Hepatocyte (in vitro differentiated cells): ENCODE measurements around the gene DHX9. TPM values are rescaled to one million over a fixed set of nuclear protein-coding genes. Genes with fewer than 3 reads are reported as not detected.

Source experiments
- DNase-seq: peaks from one replicate; pipeline ENCODE4 v3.0.0-alpha.2; 2016; ENCODE audit warnings: low spot score
- H2AFZ ChIP-seq: fragments of 200-600 bp; sonication (generic); 2 replicates; pipeline ENCODE4 v1.6.0; 2016; ENCODE audit warnings: antibody characterized with exemption, mild to moderate bottlenecking
- H3K27ac ChIP-seq: fragments of 200-600 bp; sonication (generic); 2 replicates; pipeline ENCODE4 v1.5.1; 2016; ENCODE audit warnings: mild to moderate bottlenecking
- H3K27me3 ChIP-seq: fragments of 200-600 bp; sonication (generic); 2 replicates; pipeline ENCODE4 v1.6.1; 2016
- H3K36me3 ChIP-seq: fragments of 200-600 bp; sonication (generic); replicated peaks from 2 replicates; pipeline ENCODE4 v1.5.1; 2016; ENCODE audit warnings: low read depth; ENCODE audit not compliant: insufficient read depth
- H3K4me1 ChIP-seq: fragments of 200-600 bp; sonication (generic); 2 replicates; pipeline ENCODE4 v1.5.1; 2016; ENCODE audit warnings: mild to moderate bottlenecking, moderate library complexity; ENCODE audit not compliant: insufficient read depth
- H3K4me2 ChIP-seq: fragments of 200-600 bp; sonication (generic); 2 replicates; pipeline ENCODE4 v1.6.0; 2016
- H3K4me3 ChIP-seq: fragments of 200-600 bp; sonication (generic); 2 replicates; pipeline ENCODE4 v1.5.1; 2016; ENCODE audit warnings: mild to moderate bottlenecking
- H3K79me2 ChIP-seq: fragments of 200-600 bp; sonication (generic); 2 replicates; pipeline ENCODE4 v1.6.0; 2017; ENCODE audit warnings: mild to moderate bottlenecking
- H3K9me2 ChIP-seq: fragments of 200-600 bp; sonication (generic); replicated peaks from 2 replicates; pipeline ENCODE4 v1.6.0; 2017; ENCODE audit warnings: mild to moderate bottlenecking; ENCODE audit not compliant: insufficient read depth
- H3K9me3 ChIP-seq: fragments of 200-600 bp; sonication (generic); 2 replicates; pipeline ENCODE4 v1.5.1; 2016; ENCODE audit warnings: low read depth, mild to moderate bottlenecking
- H4K20me1 ChIP-seq: fragments of 200-600 bp; sonication (generic); 2 replicates; pipeline ENCODE4 v1.6.0; 2016; ENCODE audit warnings: mild to moderate bottlenecking; ENCODE audit not compliant: insufficient read depth, poor library complexity, severe bottlenecking
- CTCF ChIP-seq: fragments of 200-600 bp; sonication (generic); IDR thresholded peaks from 2 replicates; pipeline ENCODE4 v1.5.1; 2016; ENCODE audit warnings: antibody characterized with exemption, mild to moderate bottlenecking; ENCODE audit not compliant: poor library complexity
- EZH2 ChIP-seq: fragments of 200-600 bp; sonication (generic); IDR thresholded peaks from 2 replicates; pipeline ENCODE4 v1.6.1; 2016; ENCODE audit warnings: antibody characterized with exemption, mild to moderate bottlenecking, borderline replicate concordance
- EZH2phosphoT487 ChIP-seq: fragments of 200-600 bp; sonication (generic); IDR thresholded peaks from one replicate; pipeline ENCODE4 v1.6.1; 2018; ENCODE audit warnings: antibody characterized with exemption, mild to moderate bottlenecking, low read depth, moderate library complexity; ENCODE audit not compliant: unreplicated experiment, severe bottlenecking
- WGBS: methylation state at CpG from one replicate; pipeline ENCODE4 v1.1.6; 2016; ENCODE audit warnings: low lambda C conversion rate; ENCODE audit errors: missing lambda C conversion rate; 5-methylcytosine and 5-hydroxymethylcytosine counted together
- polyA plus RNA-seq: library from polyadenylated mRNA; unstranded; fragments of >200 nt; fragmentation: Nextera tagmentation; extraction: Ambion mirVana; gene quantifications from 2 replicates; pipeline ENCODE4 v1.2.1, GENCODE V29; 2016
- total RNA-seq: library from RNA; depleted of rRNA; stranded (reverse); fragments of >200 nt; gene quantifications from 2 replicates; pipeline ENCODE4 v1.2.3, GENCODE V29; 2014

DHX9 gene
- total and polyA plus RNA-seq, 2 experiments from 2014 or later = 70.7 to 114 TPM

GRCh38 chr1:182877842-182878241 is 38.7 kb downstream of the DHX9 start:
- H3K9me3 ChIP-seq = no peaks in the 10 kb centered on the region

GRCh38 chr1:182884872-182885271 is 45.7 kb downstream of the DHX9 start:
- no peak overlapping the region for H3K4me3 ChIP-seq
- no peaks in the 10 kb centered on the region for H3K9me2 ChIP-seq
- peaks cover 16% of the 10 kb centered on the region for H3K79me2 ChIP-seq
- DNase-seq = no peak
- no peak overlapping the region for H2AFZ ChIP-seq
- peaks cover 27% of the 10 kb centered on the region for H3K36me3 ChIP-seq
- TF ChIP-seq EZH2phosphoT487 = no peak
- no peak for TF ChIP-seq EZH2
- TF ChIP-seq CTCF = no peak
- H3K4me1 ChIP-seq = no peaks in the 10 kb centered on the region
- H3K4me2 ChIP-seq = no peak overlapping the region
- H4K20me1 ChIP-seq = peaks cover 12% of the 10 kb centered on the region
- H3K9me3 ChIP-seq = no peaks in the 10 kb centered on the region
- no peaks in the 10 kb centered on the region for H3K27me3 ChIP-seq
- no peak overlapping the region for H3K27ac ChIP-seq

More at GRCh38 chr1:182877842-182878241, 38.7 kb downstream of the DHX9 start:
- H3K4me2 ChIP-seq = no peak overlapping the region
- TF ChIP-seq CTCF (no peak), EZH2phosphoT487 (no peak), EZH2 (no peak)
- no peak overlapping the region for H3K4me3 ChIP-seq
- 96% methylated on average over 7 of the region's 7 CpGs for WGBS
- peaks cover 6% of the 10 kb centered on the region for H4K20me1 ChIP-seq
- H3K27ac ChIP-seq = no peak overlapping the region
- H3K4me1 ChIP-seq = no peaks in the 10 kb centered on the region
- H3K9me2 ChIP-seq = no peaks in the 10 kb centered on the region
- DNase-seq = no peak
- H3K27me3 ChIP-seq = no peaks in the 10 kb centered on the region
- peaks cover 23% of the 10 kb centered on the region for H3K79me2 ChIP-seq
- no peak overlapping the region for H2AFZ ChIP-seq
- H3K36me3 ChIP-seq = peaks cover 28% of the 10 kb centered on the region

GRCh38 chr1:182885591-182885990 is 46.4 kb downstream of the DHX9 start:
- peaks cover 27% of the 10 kb centered on the region for H3K36me3 ChIP-seq
- 97% methylated on average over 3 of the region's 3 CpGs for WGBS

More at GRCh38 chr1:182885591-182885990, 46.4 kb downstream of the DHX9 start:
- Histone ChIP-seq H3K9me3 (no peaks in the 10 kb centered on the region), H3K4me2 (no peak overlapping the region), H3K27ac (no peak overlapping the region), H4K20me1 (peaks cover 10% of the 10 kb centered on the region), H3K4me1 (no peaks in the 10 kb centered on the region), H2AFZ (no peak overlapping the region), H3K9me2 (no peaks in the 10 kb centered on the region), H3K27me3 (no peaks in the 10 kb centered on the region), H3K79me2 (peaks cover 16% of the 10 kb centered on the region), H3K4me3 (no peak overlapping the region)
- no peak for DNase-seq
- TF ChIP-seq CTCF (no peak), EZH2phosphoT487 (no peak)
